HFFc6 (cell line): ENCODE data around the gene KLHL29. TPM values are rescaled to one million over a fixed set of nuclear protein-coding genes. Genes with fewer than 3 reads are reported as not detected.

Source experiments
- DNase-seq: peaks from one replicate; pipeline ENCODE4 v3.0.0-alpha.2; 2018
- H3K27ac Mint-ChIP-seq: 2 replicates; pipeline ENCODE4 v1.8.0; 2020; ENCODE audit warnings: mild to moderate bottlenecking, mixed read lengths
- H3K27me3 Mint-ChIP-seq: 2 replicates; pipeline ENCODE4 v1.8.0; 2021; ENCODE audit warnings: mild to moderate bottlenecking, moderate library complexity, mixed read lengths; ENCODE audit not compliant: insufficient read depth
- H3K36me3 Mint-ChIP-seq: 2 replicates; pipeline ENCODE4 v1.8.0; 2021; ENCODE audit warnings: low read depth, mixed read lengths
- H3K4me1 Mint-ChIP-seq: 2 replicates; pipeline ENCODE4 v1.8.0; 2020; ENCODE audit warnings: low read depth, mixed read lengths
- H3K4me3 Mint-ChIP-seq: 2 replicates; pipeline ENCODE4 v1.8.0; 2020; ENCODE audit warnings: mild to moderate bottlenecking, moderate library complexity, mixed read lengths
- H3K9me3 Mint-ChIP-seq: 2 replicates; pipeline ENCODE4 v1.8.0; 2020; ENCODE audit warnings: mild to moderate bottlenecking, mixed read lengths
- CTCF ChIP-seq: fragments of 200-600 bp; sonication (generic); IDR thresholded peaks from 2 replicates; pipeline ENCODE4 v1.5.0; 2021; ENCODE audit warnings: antibody characterized with exemption, mild to moderate bottlenecking
- total RNA-seq, 6 experiments: library from RNA; stranded (reverse); fragmentation: NEBNext Ultra II Directional; extraction: Animal tissue kit (Norgen Biotek cat#: 25700); gene quantifications; 2 replicates in 1 of 6; 3 replicates in 5 of 6; pipeline ENCODE4 v1.2.3, GENCODE V29; 2021

The KLHL29 gene
- total RNA-seq, 6 experiments from 2014 or later, result 7.4 to 9.7 (median 8.6) TPM

- Mint-ChIP-seq H3K4me1 (peaks cover 28% of the 10 kb centered on the region), H3K27me3 (peaks cover 4% of the 10 kb centered on the region), H3K27ac (no peak overlapping the region), H3K4me3 (no peak overlapping the region), H3K9me3 (no peaks in the 10 kb centered on the region; the same call in 1 of the 2 replicates), H3K36me3 (peaks cover 6% of the 10 kb centered on the region)
- no peak for DNase-seq
- no peak for TF ChIP-seq CTCF
These were observed 271.6 kb downstream of the KLHL29 start for GRCh38 chr2:23656597-23656973.

- Mint-ChIP-seq H3K27me3 (peaks cover 4% of the 10 kb centered on the region; the same call in 1 of the 2 replicates), H3K27ac (no peak overlapping the region), H3K9me3 (no peaks in the 10 kb centered on the region; the same call in 1 of the 2 replicates), H3K36me3 (peaks cover 6% of the 10 kb centered on the region), H3K4me1 (peaks cover 20% of the 10 kb centered on the region), H3K4me3 (no peak overlapping the region)
- no peak for DNase-seq
- TF ChIP-seq CTCF, result no peak
These were observed 272.4 kb downstream of the KLHL29 start for GRCh38 chr2:23657371-23657770.

- H3K36me3 Mint-ChIP-seq, result peaks cover 5% of the 10 kb centered on the region
- H3K4me1 Mint-ChIP-seq, result peaks cover 16% of the 10 kb centered on the region
- no peak for DNase-seq
- H3K9me3 Mint-ChIP-seq, result no peaks in the 10 kb centered on the region; the same call in 1 of the 2 replicates
- peaks cover 4% of the 10 kb centered on the region; the same call in 1 of the 2 replicates for H3K27me3 Mint-ChIP-seq
- H3K4me3 Mint-ChIP-seq, result no peak overlapping the region
- no peak for TF ChIP-seq CTCF
- no peak overlapping the region for H3K27ac Mint-ChIP-seq
These were observed 273.0 kb downstream of the KLHL29 start for GRCh38 chr2:23657934-23658333.

- H3K4me1 Mint-ChIP-seq, result peaks cover 11% of the 10 kb centered on the region
- DNase-seq, result no peak
- no peaks in the 10 kb centered on the region for H3K9me3 Mint-ChIP-seq
- H3K27me3 Mint-ChIP-seq, result peaks cover 4% of the 10 kb centered on the region; the same call in 1 of the 2 replicates
- TF ChIP-seq CTCF, result no peak
- H3K27ac Mint-ChIP-seq, result no peak overlapping the region
- no peak overlapping the region for H3K4me3 Mint-ChIP-seq
- H3K36me3 Mint-ChIP-seq, result no peaks in the 10 kb centered on the region
These were observed 273.5 kb downstream of the KLHL29 start for GRCh38 chr2:23658466-23658942.

GRCh38 chr2:23659328-23659727, 274.3 kb downstream of the KLHL29 start:
- H3K4me1 Mint-ChIP-seq, result peaks cover 14% of the 10 kb centered on the region
- no peak for DNase-seq
- no peaks in the 10 kb centered on the region for H3K9me3 Mint-ChIP-seq
- no peak overlapping the region for H3K27ac Mint-ChIP-seq
- H3K4me3 Mint-ChIP-seq, result no peak overlapping the region
- no peak for TF ChIP-seq CTCF
- H3K36me3 Mint-ChIP-seq, result no peaks in the 10 kb centered on the region
- peaks cover 4% of the 10 kb centered on the region; the same call in 1 of the 2 replicates for H3K27me3 Mint-ChIP-seq
